ENCODE data around the gene KCNJ10.

- TF ChIP-seq CTCF (IDR thresholded peaks at IDR 0.05; ENCODE audit: borderline replicate concordance, extremely low read depth, low read length, poor library complexity, severe bottlenecking): no peak
- no peak for TF ChIP-seq EZH2 (IDR thresholded peaks at IDR 0.05; ENCODE audit: borderline replicate concordance, low read depth, low read length, severe bottlenecking)
These were observed 37.6 kb upstream of the KCNJ10 start for GRCh38 chr1:160107512-160107911.
